Mesodermal cell (in vitro differentiated cells): ENCODE results near the gene UBALD1. TPM values are rescaled to one million over a fixed set of nuclear protein-coding genes. Genes with fewer than 3 reads are reported as not detected.
A peak's percentile ranks its signal among the peaks of the same experiment; 100 is the strongest.

ENCODE experiments used
- H3K27ac ChIP-seq: 2 replicates; pipeline ENCODE4 v1.7.0; 2013; ENCODE audit warnings: mild to moderate bottlenecking, low read depth, low read length, moderate library complexity; ENCODE audit not compliant: severe bottlenecking
- H3K36me3 ChIP-seq: 2 replicates; pipeline ENCODE4 v1.7.1; 2013; ENCODE audit warnings: mild to moderate bottlenecking, low read length, moderate library complexity; ENCODE audit not compliant: control insufficient read depth, insufficient read depth
- H3K4me1 ChIP-seq: one replicate; pipeline ENCODE4 v1.7.1; 2013; ENCODE audit warnings: mild to moderate bottlenecking, low read length; ENCODE audit not compliant: insufficient read depth, control insufficient read depth, poor library complexity, severe bottlenecking
- H3K4me3 ChIP-seq: 2 replicates; pipeline ENCODE4 v1.7.0; 2013; ENCODE audit warnings: low read length, control low read depth, mild to moderate bottlenecking; ENCODE audit not compliant: insufficient read depth, poor library complexity, severe bottlenecking; ENCODE audit errors: extremely low read depth
- H3K9me3 ChIP-seq: 2 replicates; pipeline ENCODE4 v1.7.1; 2013; ENCODE audit warnings: mild to moderate bottlenecking, low read length, moderate library complexity; ENCODE audit not compliant: control insufficient read depth
- WGBS, 2 experiments: methylation state at CpG; one replicate each; pipeline ENCODE4 v1.1.5; 2013; ENCODE audit warnings: missing lambda C conversion rate in 2 of 2; ENCODE audit not compliant: insufficient coverage in 2 of 2; 5-methylcytosine and 5-hydroxymethylcytosine counted together
- polyA plus RNA-seq, 2 experiments: library from polyadenylated mRNA; stranded (reverse); fragments of 50-300 nt; gene quantifications; one replicate each; pipeline ENCODE4 v1.2.3, GENCODE V29; 2013

Gene UBALD1
- 28.9 TPM for polyA plus RNA-seq (2013, experiment 1 of 2)
- 28.7 TPM for polyA plus RNA-seq (2013, experiment 2 of 2)

DNA sequence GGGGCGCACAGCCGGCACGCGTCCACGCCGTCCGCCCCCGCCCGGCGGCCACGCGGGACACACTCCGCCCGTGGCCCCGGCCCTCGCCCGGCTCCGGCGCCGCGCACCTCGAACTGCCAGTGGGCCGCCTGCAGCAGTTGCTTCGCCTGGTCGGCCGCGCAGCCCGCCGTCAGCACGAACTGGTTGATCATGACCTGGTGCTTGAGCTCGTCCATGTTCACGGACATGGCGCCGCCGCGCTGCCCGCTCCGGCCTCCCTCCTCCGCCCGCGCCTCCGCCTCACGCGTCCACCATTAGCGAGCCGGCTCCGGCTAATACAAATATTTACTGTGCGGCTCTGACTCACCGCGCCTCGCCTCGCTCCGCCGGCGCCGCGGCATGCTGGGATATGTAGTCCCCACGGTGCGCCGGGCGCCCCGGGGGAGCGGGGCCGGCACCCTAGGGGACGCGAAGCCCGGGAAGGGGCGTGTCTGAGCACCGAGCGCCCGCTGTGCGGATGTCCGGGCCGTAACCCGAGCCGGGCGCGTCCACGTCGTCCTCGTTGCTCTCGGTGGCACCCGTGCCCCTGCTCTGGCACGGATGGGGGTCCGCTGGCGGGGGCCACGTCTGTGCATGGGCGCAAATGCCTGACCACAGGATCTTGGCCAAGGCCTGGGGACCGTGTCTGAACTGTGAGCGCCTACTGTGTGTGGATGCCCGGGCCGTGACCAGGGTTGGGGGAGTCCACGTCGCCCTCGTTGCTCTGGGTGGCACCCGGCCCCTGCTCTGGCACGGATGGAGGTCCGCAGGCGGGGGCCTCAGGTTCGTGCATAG is at the start of gene UBALD1:
UBALD1 (minus strand) TSS at position 318 of the 813 bp plus-strand sequence; CDS start at position 227, 91 bp downstream.
- Histone ChIP-seq H3K4me1 (peaks cover 16% of the 10 kb centered on the region), H3K9me3 (no peaks in the 10 kb centered on the region), H3K4me3 (peak within 1 kb of the TSS; percentile 67), H3K27ac (peak within 1 kb of the TSS; percentile 87), H3K36me3 (peaks cover 15% of the 10 kb centered on the region)
- WGBS, 2 experiments: 15 to 16% methylated on average over 99 of the region's 100 CpGs

DNA sequence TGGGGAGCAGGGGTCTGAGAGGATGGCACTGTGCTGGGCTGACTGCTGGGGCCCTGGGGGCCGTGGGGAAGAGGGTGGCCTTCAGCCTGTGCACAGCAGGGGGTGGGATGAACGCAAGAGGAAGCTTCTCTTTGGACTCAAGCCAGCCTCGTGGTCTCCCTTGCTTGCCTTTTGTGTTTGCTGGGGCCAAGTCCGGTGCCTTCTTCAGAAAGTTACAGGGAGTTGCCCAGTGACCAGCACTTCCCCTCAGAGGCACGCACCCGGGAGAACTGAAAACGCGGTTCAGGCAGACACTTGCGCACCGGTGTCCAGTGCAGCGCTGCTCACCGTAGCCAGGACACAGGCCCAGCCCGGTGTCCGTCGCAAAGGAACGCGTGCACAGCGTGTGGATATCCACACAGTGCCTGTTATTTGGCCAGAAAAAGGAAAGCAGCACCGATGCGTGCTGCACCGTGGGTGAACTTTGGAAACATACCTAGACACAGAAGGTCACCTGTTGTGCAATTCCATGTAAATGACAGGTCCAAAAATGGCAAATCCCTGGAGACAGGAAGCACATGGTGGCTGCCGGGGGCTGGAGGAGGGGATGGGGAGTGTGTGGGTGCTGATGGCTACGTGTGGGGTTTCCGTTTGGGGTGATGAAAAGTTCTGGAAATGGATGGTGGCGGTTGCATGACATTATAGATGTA is 49.2 kb upstream of the UBALD1 start:
- H3K27ac ChIP-seq: no peak overlapping the region
- 96% methylated on average over 24 to 25 of the region's 25 CpGs for WGBS, 2 experiments
- H3K36me3 ChIP-seq: peaks cover 70% of the 10 kb centered on the region
- no peaks in the 10 kb centered on the region for H3K9me3 ChIP-seq
- H3K4me1 ChIP-seq: no peaks in the 10 kb centered on the region
- no peak overlapping the region for H3K4me3 ChIP-seq

DNA sequence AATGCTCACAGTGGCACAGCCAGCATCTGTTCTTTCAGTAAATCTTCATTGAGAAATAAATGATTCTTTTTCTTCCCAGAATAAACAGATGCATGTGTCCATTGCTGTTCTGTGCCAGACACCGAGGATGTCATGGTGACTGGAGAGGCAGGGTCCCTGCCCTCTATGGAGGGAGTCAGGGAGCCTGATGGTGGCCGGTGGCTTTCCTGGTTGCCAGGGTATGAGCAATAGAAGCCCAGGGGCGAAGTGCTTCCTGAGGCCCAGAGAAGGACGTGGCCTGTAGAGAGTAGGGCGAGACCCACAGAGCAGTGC is 48.7 kb upstream of the UBALD1 start:
- H3K4me1 ChIP-seq: no peaks in the 10 kb centered on the region
- WGBS, 2 experiments: 89 to 100% methylated on average over 2 to 5 of the region's 5 CpGs
- H3K27ac ChIP-seq: no peak overlapping the region
- H3K4me3 ChIP-seq: no peak overlapping the region
- H3K9me3 ChIP-seq: no peaks in the 10 kb centered on the region
- H3K36me3 ChIP-seq: peaks cover 70% of the 10 kb centered on the region

DNA sequence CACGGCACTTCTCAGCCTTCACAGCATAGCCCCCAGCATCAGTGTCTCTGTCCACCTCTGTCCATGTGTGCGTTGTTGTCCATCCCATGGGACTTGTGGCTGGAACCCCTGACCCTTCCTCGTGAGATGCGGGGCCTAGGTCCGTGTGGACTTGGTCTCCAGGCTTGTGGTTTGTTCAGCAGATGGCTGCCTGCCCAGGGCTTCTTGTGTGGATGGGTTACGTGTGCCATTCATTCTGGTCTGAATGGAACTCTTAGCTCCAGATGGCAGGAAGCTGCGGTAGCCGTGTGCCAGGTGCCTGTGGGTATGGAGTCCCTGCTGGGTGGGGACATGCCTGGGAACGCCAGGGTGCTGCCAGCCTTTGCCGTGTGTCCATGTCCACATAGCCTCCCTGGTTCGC is 47.0 kb upstream of the UBALD1 start:
- Histone ChIP-seq H3K27ac (no peak overlapping the region), H3K4me3 (no peak overlapping the region), H3K36me3 (peaks cover 67% of the 10 kb centered on the region), H3K4me1 (no peaks in the 10 kb centered on the region), H3K9me3 (no peaks in the 10 kb centered on the region)
- whole genome bisulfite sequencing, 2 experiments: 93% methylated on average over 9 to 11 of the region's 11 CpGs

DNA sequence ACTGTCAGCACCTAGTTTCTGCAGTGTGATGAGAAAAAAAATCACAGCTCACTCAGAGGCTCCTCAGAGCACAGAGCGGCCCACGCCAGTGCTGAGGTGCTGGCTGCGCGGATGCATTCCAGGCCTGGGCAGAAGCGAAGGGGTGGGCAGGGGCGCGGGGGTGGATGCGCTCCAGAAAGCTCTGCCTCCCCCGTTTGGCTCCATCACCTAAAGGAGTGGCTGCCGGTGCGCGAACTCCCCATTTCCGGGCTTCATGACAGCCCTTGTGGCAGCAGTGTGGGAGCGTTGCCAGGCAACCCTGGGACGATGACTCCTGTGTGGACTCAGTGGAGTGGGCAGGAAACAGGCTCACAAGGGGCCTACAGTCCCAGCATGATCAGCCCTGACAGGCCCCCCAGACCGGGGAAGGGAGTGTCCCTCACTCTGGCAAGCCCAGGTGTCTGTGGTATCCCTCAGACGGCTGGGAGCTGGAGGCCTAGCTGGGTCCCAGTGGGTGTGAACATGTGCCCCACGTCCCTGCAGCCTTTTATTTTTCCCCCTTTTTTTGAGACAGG is 45.8 kb upstream of the UBALD1 start:
- H3K27ac ChIP-seq: peak overlapping the region; percentile 29
- WGBS, 2 experiments: 92 to 94% methylated on average over 17 to 18 of the region's 18 CpGs
- H3K36me3 ChIP-seq: peaks cover 64% of the 10 kb centered on the region

DNA sequence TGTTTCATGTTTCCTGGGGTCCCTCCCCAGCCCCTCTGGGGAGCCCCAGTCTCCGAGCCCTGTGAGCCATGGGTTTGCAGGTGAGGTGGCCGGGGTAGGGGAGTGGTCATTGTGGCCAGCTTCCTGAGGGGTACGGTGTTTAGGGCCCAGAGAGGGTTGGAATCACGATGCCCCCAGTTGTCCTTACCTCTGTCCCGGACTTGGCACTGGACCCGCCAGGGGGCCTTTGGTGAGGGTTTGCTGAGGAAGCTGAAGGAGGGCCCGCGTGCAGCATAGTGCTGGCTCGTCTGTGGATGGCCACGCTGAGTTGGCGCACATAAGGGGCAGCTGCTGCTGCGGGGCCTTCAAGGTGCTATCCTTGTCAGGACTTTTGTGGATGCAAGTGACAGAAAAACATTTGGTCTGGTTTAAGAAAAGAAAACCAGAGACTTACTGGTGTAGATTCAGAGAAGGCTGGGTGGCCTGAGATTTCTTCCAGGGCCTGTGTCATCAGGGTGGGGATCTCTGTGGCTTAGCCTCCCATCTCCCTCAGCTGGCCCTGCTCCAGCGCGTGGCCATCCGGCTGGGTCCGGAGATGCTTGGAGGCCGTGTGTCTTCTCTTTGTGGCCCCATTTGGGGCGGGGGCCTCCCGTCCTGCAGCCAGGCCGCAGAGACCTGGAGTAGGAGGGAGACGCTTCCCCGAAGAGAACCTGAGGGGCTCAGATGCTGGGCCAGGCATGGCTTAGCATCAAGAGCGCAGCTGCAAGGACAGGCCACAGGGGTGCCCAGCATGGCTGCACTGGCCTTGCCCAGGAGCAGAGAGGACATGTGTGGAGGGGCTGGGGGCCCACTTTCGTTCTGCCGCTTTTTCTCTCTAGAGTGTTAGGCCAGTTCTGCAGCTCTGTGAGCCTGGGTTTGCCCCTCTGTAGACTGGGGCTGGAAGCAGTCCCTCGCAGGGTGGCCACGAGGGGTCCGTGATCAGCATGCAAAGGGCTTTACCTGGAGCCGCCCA is 45.0 kb upstream of the UBALD1 start:
- Histone ChIP-seq H3K4me3 (no peak overlapping the region), H3K4me1 (no peaks in the 10 kb centered on the region), H3K36me3 (peaks cover 64% of the 10 kb centered on the region), H3K27ac (peak overlapping the region; percentile 29), H3K9me3 (no peaks in the 10 kb centered on the region)
- 95 to 96% methylated on average over 25 to 28 of the region's 29 CpGs for WGBS, 2 experiments

More for the DNA sequence above, 45.8 kb upstream of the UBALD1 start:
- Histone ChIP-seq H3K9me3 (no peaks in the 10 kb centered on the region), H3K4me3 (no peak overlapping the region), H3K4me1 (no peaks in the 10 kb centered on the region)

DNA sequence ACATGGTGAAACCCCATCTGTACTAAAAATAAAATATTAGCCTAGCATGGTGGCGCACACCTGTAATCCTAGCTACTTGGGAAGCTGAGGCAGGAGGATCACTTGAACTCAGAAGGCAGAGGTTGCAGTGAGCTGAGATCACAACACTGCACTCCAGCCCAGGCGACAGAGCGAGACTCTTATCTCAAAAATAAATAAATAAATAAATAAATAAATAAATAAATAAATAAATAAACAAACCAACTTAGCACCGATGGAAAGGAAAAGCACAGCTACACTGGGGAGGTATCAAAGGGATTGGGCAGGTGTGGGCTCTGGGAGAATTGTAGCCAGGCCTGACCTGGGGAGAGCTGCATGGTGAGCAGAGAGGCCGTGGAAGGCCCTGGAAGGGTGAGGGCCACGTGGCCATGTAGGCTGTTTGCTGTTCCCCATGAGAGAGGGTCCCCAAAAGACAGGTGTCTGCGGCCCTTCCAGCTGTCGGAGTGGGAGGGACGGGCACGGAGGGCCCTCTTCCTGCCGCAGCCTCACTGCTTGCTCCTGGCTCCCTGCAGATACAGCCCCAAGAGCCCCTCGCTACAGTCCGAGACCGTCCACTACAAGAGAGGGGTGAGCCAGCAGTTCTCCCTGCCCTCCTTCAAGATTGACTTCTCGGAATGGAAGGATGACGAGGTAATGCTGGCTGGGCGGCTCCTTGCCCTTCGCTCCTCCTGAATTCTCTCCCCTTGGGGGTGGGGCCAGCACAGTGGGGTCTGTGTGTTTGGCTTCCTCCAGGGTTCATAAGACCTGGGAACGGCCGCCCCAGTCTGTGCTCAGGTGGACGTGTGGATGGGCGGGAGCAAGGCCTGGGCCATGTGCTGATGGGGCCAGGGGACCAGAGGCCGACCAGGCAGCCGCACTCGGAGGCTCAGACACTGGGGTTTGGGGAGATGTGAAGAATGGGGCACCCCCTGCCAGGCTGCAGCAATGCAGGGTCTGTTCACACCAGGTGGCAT is 42.3 kb upstream of the UBALD1 start:
- WGBS, 2 experiments: 96 to 98% methylated on average over 19 to 21 of the region's 25 CpGs
- H3K36me3 ChIP-seq: peaks cover 71% of the 10 kb centered on the region
- no peaks in the 10 kb centered on the region for H3K4me1 ChIP-seq
- H3K27ac ChIP-seq: peak overlapping the region; percentile 23
- no peaks in the 10 kb centered on the region for H3K9me3 ChIP-seq
- no peak overlapping the region for H3K4me3 ChIP-seq

DNA sequence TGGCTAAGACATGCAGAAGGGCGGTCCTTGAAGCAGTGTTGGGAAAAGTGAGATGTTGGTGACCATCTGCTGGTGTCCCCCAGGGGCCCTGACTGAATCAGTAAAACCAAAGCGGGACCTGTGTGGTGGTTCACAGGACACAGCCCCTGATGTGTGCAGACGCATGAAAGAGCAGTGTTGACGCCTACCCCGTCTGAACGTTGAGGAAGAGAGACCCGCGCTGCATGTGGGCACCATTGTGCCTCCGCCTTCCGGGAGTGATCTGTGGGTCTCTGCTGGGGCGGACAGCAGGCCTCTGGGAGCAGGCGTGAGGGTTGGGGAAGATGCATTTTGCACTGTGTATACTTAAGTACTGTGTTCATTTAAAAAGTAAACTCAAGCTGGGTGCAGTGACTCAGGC is 41.5 kb upstream of the UBALD1 start:
- no peak overlapping the region for H3K27ac ChIP-seq
- 95% methylated on average over 10 to 11 of the region's 12 CpGs for WGBS, 2 experiments
- H3K4me3 ChIP-seq: no peak overlapping the region
- H3K4me1 ChIP-seq: no peaks in the 10 kb centered on the region
- H3K36me3 ChIP-seq: peaks cover 79% of the 10 kb centered on the region
- H3K9me3 ChIP-seq: no peaks in the 10 kb centered on the region

DNA sequence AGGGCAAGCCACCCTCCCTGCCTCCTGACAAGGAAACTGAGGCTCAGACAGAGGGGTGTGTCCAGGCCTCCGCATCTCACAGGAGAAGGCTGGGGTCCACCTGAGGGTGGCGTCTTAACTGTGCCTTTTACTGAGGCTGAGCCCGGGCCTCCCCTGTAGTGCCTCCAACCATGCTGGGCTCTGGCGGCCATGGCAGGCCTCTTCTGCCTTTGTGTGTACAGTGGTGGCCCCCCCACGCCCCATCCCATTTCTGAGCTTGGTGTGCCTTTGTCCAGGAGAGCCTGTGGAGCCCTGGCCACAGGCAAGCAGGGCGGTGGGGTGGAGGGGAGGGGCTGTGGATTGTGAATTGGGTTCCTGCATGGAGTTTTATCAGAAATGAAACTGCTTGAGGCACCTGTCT is 41.1 kb upstream of the UBALD1 start:
- 93 to 96% methylated on average over 6 of the region's 6 CpGs for WGBS, 2 experiments
- no peak overlapping the region for H3K27ac ChIP-seq

More for the DNA sequence above, 41.1 kb upstream of the UBALD1 start:
- H3K4me1 ChIP-seq: no peaks in the 10 kb centered on the region
- no peaks in the 10 kb centered on the region for H3K9me3 ChIP-seq
- H3K36me3 ChIP-seq: peaks cover 83% of the 10 kb centered on the region
- no peak overlapping the region for H3K4me3 ChIP-seq
